ENCODE data around the gene PTK7.

The PTK7 gene

GRCh38 chr6:43088654-43089056 is 12.5 kb downstream of the PTK7 start:
- FAIRE-seq (no peak), DNase-seq (ENCODE audit: insufficient read length, low spot score) (no peak)
- TF ChIP-seq CTCF (IDR thresholded peaks at IDR 0.05; ENCODE audit: insufficient read depth, missing control alignments): no peak

- FAIRE-seq (no peak), DNase-seq (ENCODE audit: insufficient read length, low spot score) (no peak)
- no peak for TF ChIP-seq CTCF (IDR thresholded peaks at IDR 0.05; ENCODE audit: insufficient read depth, missing control alignments)
Measured at GRCh38 chr6:43089467-43089866, 13.4 kb downstream of the PTK7 start.

GRCh38 chr6:43089874-43090558 is 13.9 kb downstream of the PTK7 start:
- DNase-seq (ENCODE audit: insufficient read length, low spot score): no peak
- no peak for FAIRE-seq
- no peak for TF ChIP-seq CTCF (IDR thresholded peaks at IDR 0.05; ENCODE audit: insufficient read depth, missing control alignments)

- DNase-seq (ENCODE audit: insufficient read length, low spot score) (no peak), FAIRE-seq (no peak)
- no peak for TF ChIP-seq CTCF (IDR thresholded peaks at IDR 0.05; ENCODE audit: insufficient read depth, missing control alignments)
Measured at GRCh38 chr6:43090559-43090956, 14.4 kb downstream of the PTK7 start.

GRCh38 chr6:43091020-43091419 is 14.9 kb downstream of the PTK7 start:
- DNase-seq (ENCODE audit: insufficient read length, low spot score) (no peak), FAIRE-seq (no peak)
- no peak for TF ChIP-seq CTCF (IDR thresholded peaks at IDR 0.05; ENCODE audit: insufficient read depth, missing control alignments)

- TF ChIP-seq CTCF (IDR thresholded peaks at IDR 0.05; ENCODE audit: insufficient read depth, missing control alignments): no peak
- FAIRE-seq: no peak
- no peak for DNase-seq (ENCODE audit: insufficient read length, low spot score)
Measured at GRCh38 chr6:43091436-43091991, 15.4 kb downstream of the PTK7 start.

GRCh38 chr6:43092635-43093034 is 16.5 kb downstream of the PTK7 start:
- DNase-seq (ENCODE audit: insufficient read length, low spot score) (no peak), FAIRE-seq (no peak)
- no peak for TF ChIP-seq CTCF (IDR thresholded peaks at IDR 0.05; ENCODE audit: insufficient read depth, missing control alignments)
